HG03095 (cell line): Measurements from ENCODE around the gene THTPA.
A peak's percentile ranks its signal among the peaks of the same experiment; 100 is the strongest.

Experiments
- ATAC-seq: cut with Tn5 transposase; IDR thresholded peaks from one replicate; pipeline ENCODE4 v1.9.1; 2021; ENCODE audit warnings: moderate library complexity; ENCODE audit not compliant: unreplicated experiment

Gene THTPA

GRCh38 chr14:23555882-23556699 lies at the start of gene THTPA:
THTPA (plus strand) TSS chr14:23556271; CDS start chr14:23556758, 487 bp downstream.
- ATAC-seq = peak; percentile 78

DNA sequence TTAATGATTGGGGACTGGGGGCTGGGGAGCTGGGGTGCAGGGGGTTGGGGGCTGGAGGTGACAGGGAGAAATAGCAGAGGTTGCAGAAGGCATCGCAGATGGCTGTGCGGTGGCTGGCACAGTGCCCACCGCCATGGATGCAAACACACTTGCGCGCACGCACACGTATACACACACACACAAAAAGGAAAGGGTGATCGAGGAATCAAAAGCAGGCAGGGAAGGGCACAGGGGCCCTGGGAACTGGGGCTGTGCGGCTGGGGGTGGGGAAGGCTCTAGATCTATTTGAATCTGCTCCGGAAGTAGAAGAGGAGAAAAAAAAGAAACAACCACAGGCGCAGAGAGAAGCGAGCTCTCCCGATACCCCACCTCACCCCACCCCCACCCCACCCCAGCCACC lies 43.9 kb upstream of the THTPA start:
- ATAC-seq = no peak

- no peak for ATAC-seq
These were observed 42.9 kb upstream of the THTPA start for GRCh38 chr14:23513005-23513817.

- no peak for ATAC-seq
These were observed 42.0 kb upstream of the THTPA start for GRCh38 chr14:23513818-23514643.

GRCh38 chr14:23514644-23514957 lies 41.5 kb upstream of the THTPA start:
- ATAC-seq = no peak

- ATAC-seq = no peak
These were observed 38.3 kb upstream of the THTPA start for GRCh38 chr14:23517650-23518326.

GRCh38 chr14:23518709-23519108 lies 37.4 kb upstream of the THTPA start:
- no peak for ATAC-seq

GRCh38 chr14:23520899-23521533 lies 35.1 kb upstream of the THTPA start:
- ATAC-seq = no peak

DNA sequence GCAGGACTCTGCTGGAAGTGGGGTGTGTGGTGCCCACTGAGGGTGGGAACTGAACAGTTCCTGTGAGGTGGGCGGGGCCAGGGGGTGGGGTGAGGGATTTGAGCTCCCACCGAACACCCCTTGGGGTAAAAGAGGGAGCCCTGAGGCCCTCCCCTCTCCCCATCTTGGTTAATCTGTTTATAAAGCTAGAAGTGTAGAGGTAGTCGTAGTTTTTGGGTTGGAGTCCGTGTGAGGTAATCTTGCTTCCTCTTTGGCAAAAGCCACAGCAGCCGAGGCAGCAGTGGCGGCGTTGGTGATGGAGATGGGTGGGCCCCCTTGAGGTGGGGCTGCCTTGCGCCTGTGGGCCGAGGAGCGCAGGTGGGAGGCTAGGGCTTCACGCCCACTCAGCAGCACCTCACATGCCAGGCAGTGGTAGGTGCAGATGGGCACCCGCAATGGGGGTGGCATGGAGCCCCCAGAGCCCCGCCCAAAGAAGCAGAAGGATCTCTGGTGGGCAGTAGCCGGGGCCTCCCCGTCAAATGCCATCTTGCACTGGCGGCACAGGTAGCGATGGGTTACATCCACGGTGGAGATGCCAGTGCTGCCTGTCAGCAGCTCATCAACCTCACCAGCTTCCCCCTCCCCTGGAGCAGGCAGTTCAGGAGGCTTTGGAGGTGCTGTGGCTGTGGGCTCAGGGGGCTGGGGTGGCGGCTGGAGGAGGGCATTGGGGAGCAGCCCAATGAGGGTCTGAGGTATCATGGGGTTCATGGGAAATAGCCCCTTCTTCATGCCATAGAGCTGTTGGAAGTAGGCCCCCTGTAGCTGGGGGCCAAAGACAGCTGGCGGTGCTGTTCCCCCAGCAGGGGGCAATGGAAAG lies 34.1 kb upstream of the THTPA start:
- no peak for ATAC-seq

GRCh38 chr14:23522643-23523198 lies 33.4 kb upstream of the THTPA start:
- no peak for ATAC-seq

DNA sequence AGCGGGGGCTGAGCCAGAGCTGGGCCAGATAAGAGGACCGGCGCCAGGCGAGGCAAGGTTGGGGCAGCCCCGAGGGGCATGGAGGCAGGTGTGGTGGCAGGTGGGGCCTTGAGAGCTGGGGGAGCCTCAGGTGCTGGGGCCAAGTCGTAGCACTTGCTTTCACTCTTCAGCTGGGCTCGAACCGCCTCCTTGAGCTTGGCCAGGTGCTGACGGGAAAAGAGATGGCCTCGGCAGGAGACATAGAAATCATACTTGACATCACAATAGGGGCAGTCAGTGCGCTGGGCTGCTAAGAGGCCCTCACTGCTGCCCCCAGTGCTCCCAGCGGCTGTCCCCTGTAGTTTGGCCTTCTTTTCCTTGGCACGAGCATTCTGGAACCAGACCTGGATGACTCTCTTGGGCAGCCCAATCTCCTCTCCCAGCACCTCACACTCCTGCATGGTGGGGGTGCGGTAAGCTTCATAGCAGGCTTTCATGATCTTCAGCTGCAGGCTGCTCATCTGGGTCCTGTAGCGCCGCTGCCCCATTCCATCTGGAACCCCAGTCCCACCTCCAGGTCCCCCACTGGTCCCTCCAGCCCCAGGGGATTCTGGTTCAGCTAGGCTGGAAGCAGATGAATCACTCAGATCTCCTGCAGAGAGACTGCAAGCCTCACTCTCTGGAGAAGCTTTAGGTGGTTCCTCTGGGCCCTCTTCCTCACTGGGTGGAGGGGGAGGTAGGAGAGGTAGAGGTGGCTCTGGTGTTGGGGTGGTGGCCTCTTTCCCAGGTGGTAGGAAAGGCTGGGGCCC lies 32.6 kb upstream of the THTPA start:
- no peak for ATAC-seq

- ATAC-seq = no peak
These were observed 31.1 kb upstream of the THTPA start for GRCh38 chr14:23524954-23525353.

DNA sequence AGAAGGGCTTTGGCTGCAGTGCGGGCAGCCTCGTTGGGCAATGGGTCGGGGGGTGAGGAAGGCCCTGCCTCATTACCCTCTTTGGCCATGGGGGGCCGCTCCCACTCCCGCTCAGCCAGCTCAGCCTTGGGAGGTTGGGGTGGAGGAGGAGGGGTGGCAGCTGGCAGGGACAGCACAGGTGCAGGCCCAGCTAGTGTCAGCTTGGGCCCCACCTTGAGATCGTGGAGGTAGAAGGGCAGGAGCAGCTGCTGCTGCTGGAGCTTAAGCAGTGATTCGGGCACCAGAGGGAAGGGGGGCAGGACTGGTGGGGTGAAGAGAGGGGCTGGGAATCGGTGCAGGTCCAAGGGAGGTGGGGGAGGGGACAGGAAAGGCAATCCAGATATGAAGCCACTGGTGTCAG lies 30.5 kb upstream of the THTPA start:
- no peak for ATAC-seq

- ATAC-seq = no peak
These were observed 27.5 kb upstream of the THTPA start for GRCh38 chr14:23528555-23528954.

DNA sequence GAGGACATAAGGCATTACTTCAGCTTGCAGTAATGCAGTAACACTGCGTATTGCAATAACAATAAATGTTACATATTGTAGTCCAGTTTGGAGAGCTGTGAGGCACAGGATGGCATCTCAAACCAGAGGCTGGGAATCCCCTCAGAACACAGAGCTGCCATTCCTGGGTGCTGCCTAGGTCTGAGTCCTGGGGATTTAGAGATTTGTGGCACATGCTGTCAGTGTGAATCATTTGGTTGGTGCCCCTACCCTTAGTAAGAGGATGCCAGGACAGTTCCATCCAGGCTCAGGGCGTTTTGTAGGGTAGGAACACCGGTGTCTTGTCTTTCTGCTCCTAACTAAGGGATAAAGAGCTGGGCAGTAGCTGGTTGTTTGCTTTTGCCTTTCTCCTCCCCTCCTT lies 27.1 kb upstream of the THTPA start:
- ATAC-seq = no peak

GRCh38 chr14:23530375-23531055 lies 25.6 kb upstream of the THTPA start:
- no peak for ATAC-seq

DNA sequence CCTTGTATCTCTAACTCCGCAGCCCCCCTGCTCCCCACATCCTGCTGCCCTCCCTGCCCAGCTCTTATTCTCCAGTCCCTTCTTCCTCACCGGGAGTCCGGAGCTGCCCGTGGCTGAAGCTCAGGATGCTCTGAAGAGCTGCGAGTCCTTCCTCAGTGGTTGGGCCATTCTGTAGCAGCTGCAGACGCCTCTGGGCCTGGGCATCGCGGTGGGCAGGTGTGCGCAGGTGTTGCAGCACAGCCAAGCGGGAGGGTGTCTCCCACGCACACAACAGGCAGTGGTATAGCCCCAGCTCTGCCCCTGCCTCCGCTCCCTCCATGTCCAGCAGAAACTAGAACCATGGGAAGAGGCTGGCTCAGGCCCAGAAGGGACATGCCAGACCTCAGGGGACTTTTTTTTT lies 24.7 kb upstream of the THTPA start:
- no peak for ATAC-seq

GRCh38 chr14:23532658-23533057 lies 23.4 kb upstream of the THTPA start:
- ATAC-seq = no peak
